ENCODE data around the gene CD2AP. TPM values are rescaled to one million over a fixed set of nuclear protein-coding genes. Genes with fewer than 3 reads are reported as not detected.

The CD2AP gene
- total RNA-seq, 3 donors from 2014 or later, result 61.7 to 173 (median 104) TPM

DNA sequence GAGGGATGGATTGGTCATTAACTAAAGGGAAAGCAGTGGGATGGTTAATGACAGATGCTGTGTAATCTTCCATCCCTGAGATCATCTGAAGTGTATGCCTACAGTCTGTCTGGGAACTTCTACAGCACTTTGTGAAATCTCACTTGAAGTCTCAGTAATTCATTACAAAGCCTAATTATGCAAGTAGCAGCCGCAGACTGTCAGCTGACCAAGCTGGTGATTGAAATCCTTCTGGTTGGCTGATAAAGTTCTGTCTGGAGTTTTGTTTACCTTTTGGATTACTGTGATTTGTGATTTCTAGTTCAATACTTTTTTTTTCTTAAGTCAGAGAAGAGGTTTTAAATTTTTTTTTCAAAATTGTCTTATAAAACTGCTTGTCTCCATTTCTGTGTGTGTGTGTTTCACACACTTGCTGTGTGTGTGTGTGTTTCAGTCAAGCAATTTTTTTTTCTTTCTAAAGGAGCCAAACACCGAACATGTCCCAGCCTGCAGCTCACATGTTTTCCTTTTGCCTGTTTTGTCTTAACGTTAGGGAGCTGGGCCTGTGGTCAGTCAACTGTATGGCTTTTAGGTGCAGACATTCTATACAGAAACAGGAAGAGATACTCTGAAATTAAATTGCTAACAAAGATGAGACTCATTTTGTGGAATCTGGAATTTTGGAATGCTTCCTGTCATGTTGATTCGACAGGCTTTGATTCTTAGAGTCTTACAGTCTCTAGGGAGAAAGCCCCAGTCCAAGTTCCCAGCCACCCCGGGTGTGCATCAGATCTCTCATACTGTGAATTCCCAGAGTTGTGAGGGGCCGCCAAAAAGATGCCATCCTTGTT is 192.3 kb downstream of the CD2AP start:
- ATAC-seq, result no peak
- Histone ChIP-seq H3K4me3 (no peak overlapping the region), H3K4me1 (ENCODE audit: low read depth) (no peaks in the 10 kb centered on the region), H3K9me3 (no peaks in the 10 kb centered on the region), H3K36me3 (ENCODE audit: low read depth) (no peaks in the 10 kb centered on the region)
- TF ChIP-seq, protein P1, sequence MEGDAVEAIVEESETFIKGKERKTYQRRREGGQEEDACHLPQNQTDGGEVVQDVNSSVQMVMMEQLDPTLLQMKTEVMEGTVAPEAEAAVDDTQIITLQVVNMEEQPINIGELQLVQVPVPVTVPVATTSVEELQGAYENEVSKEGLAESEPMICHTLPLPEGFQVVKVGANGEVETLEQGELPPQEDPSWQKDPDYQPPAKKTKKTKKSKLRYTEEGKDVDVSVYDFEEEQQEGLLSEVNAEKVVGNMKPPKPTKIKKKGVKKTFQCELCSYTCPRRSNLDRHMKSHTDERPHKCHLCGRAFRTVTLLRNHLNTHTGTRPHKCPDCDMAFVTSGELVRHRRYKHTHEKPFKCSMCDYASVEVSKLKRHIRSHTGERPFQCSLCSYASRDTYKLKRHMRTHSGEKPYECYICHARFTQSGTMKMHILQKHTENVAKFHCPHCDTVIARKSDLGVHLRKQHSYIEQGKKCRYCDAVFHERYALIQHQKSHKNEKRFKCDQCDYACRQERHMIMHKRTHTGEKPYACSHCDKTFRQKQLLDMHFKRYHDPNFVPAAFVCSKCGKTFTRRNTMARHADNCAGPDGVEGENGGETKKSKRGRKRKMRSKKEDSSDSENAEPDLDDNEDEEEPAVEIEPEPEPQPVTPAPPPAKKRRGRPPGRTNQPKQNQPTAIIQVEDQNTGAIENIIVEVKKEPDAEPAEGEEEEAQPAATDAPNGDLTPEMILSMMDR (IDR thresholded peaks at IDR 0.05), result no peak
- DNase-seq, result no peak
- intact Hi-C loops (cut with DNase I, micrococcal nuclease), result no loop called here

- intact Hi-C loops (cut with DNase I, micrococcal nuclease), result no loop called here
- ATAC-seq (no peak), DNase-seq (no peak)
- Histone ChIP-seq H3K4me1 (ENCODE audit: low read depth) (no peaks in the 10 kb centered on the region), H3K4me3 (no peak overlapping the region), H3K36me3 (ENCODE audit: low read depth) (no peaks in the 10 kb centered on the region), H3K9me3 (no peaks in the 10 kb centered on the region)
- TF ChIP-seq, protein P1 (IDR thresholded peaks at IDR 0.05), result no peak
Observed at GRCh38 chr6:47670851-47671250, 193.3 kb downstream of the CD2AP start.

- intact Hi-C loops (cut with DNase I, micrococcal nuclease), result no loop called here
- ATAC-seq, result no peak
Observed at GRCh38 chr6:47671777-47672176, 194.2 kb downstream of the CD2AP start.

GRCh38 chr6:47672816-47673215 is 195.2 kb downstream of the CD2AP start:
- no peak for ATAC-seq
- Histone ChIP-seq H3K36me3 (ENCODE audit: low read depth) (no peaks in the 10 kb centered on the region), H3K4me1 (ENCODE audit: low read depth) (no peaks in the 10 kb centered on the region), H3K4me3 (no peak overlapping the region), H3K9me3 (no peaks in the 10 kb centered on the region)
- TF ChIP-seq, protein P1 (IDR thresholded peaks at IDR 0.05), result no peak
- DNase-seq, result no peak
- intact Hi-C loops (cut with DNase I, micrococcal nuclease), result no loop called here

More at GRCh38 chr6:47671777-47672176, 194.2 kb downstream of the CD2AP start:
- no peaks in the 10 kb centered on the region for H3K4me1 ChIP-seq (ENCODE audit: low read depth)
- TF ChIP-seq, protein P1 (IDR thresholded peaks at IDR 0.05), result no peak
- H3K36me3 ChIP-seq (ENCODE audit: low read depth), result no peaks in the 10 kb centered on the region
- DNase-seq, result no peak
- no peaks in the 10 kb centered on the region for H3K9me3 ChIP-seq
- no peak overlapping the region for H3K4me3 ChIP-seq

DNA sequence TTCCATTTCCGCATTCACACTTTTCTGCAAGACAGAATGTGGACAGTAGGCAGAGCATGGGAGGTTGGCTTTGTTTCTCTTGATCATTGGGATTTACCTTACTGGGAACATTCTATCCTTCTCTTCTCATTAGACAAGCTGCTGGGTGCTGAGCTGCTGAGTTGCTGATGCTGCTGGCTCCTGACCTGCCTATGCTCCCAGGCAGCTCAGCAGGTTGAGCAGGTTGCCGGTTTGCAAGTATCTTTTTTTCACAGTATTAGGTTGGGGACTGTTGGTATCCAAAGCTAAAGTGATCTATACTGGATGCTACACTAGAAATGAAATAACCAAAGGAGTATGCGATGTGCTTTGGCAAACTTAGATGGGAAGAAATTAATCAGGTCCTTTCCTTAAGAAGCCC is 197.1 kb downstream of the CD2AP start:
- DNase-seq (no peak), ATAC-seq (no peak)
- H3K4me3 ChIP-seq, result no peak overlapping the region
- intact Hi-C loops (cut with DNase I, micrococcal nuclease), result no loop called here
- H3K4me1 ChIP-seq (ENCODE audit: low read depth), result no peaks in the 10 kb centered on the region
- TF ChIP-seq, protein P1 (IDR thresholded peaks at IDR 0.05), result no peak
- H3K36me3 ChIP-seq (ENCODE audit: low read depth), result no peaks in the 10 kb centered on the region
- no peaks in the 10 kb centered on the region for H3K9me3 ChIP-seq

Other genes with a start within 250 kb of the CD2AP start
- gene TNFRSF21, start 167.9 kb upstream of the CD2AP start, total RNA-seq, result 10 to 100 TPM; 54.8 to 92.5 (median 75.4) TPM
- gene ADGRF4, start 220.8 kb downstream of the CD2AP start, total RNA-seq, result 1 to 10 TPM in 2 of 3 donors, under 1 TPM in 1; 0.79 to 3.9 (median 2.6) TPM